Gastrocnemius medialis (tissue), 4 donors: ENCODE data around the gene GUCY2C. TPM values are rescaled to one million over a fixed set of nuclear protein-coding genes. Genes with fewer than 3 reads are reported as not detected.

Source experiments
- ATAC-seq, 2 donors: fragments of 150-250 bp; one replicate each; pipeline ENCODE4 v1.9.1; 2016
- DNase-seq, 2 donors: peaks; one replicate each; pipeline ENCODE4 v3.0.0-alpha.2; 2019
- H3K27ac ChIP-seq, 4 donors: fragments of 200-600 bp; sonication (generic); 1 replicate in 1 of 4; 2 replicates in 3 of 4; pipeline ENCODE4 v1.5.1; 2016 to 2018; ENCODE audit warnings: mild to moderate bottlenecking in 2 of 4, moderate library complexity in 1 of 4
- H3K27me3 ChIP-seq, 3 donors: fragments of 200-600 bp; sonication (generic) in 2 of 3; 1 replicate in 1 of 3; 2 replicates in 2 of 3; pipeline versions ENCODE4 v1.5.1 to v1.6.0; 2016 to 2019; ENCODE audit warnings: mild to moderate bottlenecking in 1 of 3, moderate library complexity in 1 of 3
- H3K36me3 ChIP-seq, 2 donors: fragments of 200-600 bp; sonication (generic) in 1 of 2; one replicate each; pipeline ENCODE4 v1.5.1; 2017 to 2018
- H3K4me1 ChIP-seq, 2 donors: fragments of 200-600 bp; sonication (generic) in 1 of 2; one replicate each; pipeline ENCODE4 v1.5.1; 2016 to 2017; ENCODE audit warnings: mild to moderate bottlenecking in 2 of 2
- H3K4me3 ChIP-seq, 4 donors: fragments of 200-600 bp; sonication (generic) in 3 of 4; 1 replicate in 1 of 4; 2 replicates in 3 of 4; pipeline ENCODE4 v1.5.1; 2016 to 2019; ENCODE audit warnings: mild to moderate bottlenecking in 2 of 4
- H3K9me3 ChIP-seq, 3 donors: fragments of 200-600 bp; sonication (generic) in 2 of 3; 1 replicate in 1 of 3; 2 replicates in 2 of 3; pipeline ENCODE4 v1.5.1; 2016 to 2019
- POLR2A ChIP-seq, 2 donors: fragments of 450-650 bp; IDR thresholded peaks; one replicate each; pipeline ENCODE4 v1.6.1; 2017; ENCODE audit warnings: antibody characterized with exemption in 2 of 2, mild to moderate bottlenecking in 2 of 2, moderate library complexity in 2 of 2
- in situ Hi-C, 4 donors: fragments of 200-750 bp; cut with MboI; loops; one replicate each; pipeline versions ENCODE4 v1.15.0 to v1.8.0; 2017; ENCODE audit warnings: low sequenced_read_pairs in 4 of 4
- intact Hi-C: fragments of 100-400 bp; cut with DNase I; formaldehyde crosslinking; loops from one replicate; pipeline ENCODE4 v1.15.1; 2023; ENCODE audit warnings: low total_unique reads
- total RNA-seq, 4 donors: library from RNA; depleted of rRNA; stranded (reverse); fragments of >200 nt; gene quantifications; one replicate each; pipeline versions ENCODE4 v1.1.0 to v1.2.3, GENCODE V29; 2016
- TF ChIP-seq, protein P1 (sequence below), 5 experiments: fragments of 450-650 bp in 3 of 5; fragments of 200-600 bp in 2 of 5; sonication (generic) in 2 of 5; IDR thresholded peaks in 4 of 5; conservative IDR thresholded peaks in 1 of 5; 1 replicate in 4 of 5; 2 replicates in 1 of 5; pipeline ENCODE4 v1.5.1; 2016 to 2019; ENCODE audit warnings: antibody characterized with exemption in 5 of 5, mild to moderate bottlenecking in 3 of 5, moderate library complexity in 3 of 5

Gene GUCY2C
- total RNA-seq, 4 donors from 2014 or later, result 0.09 to 0.17 TPM; not detected in 2

DNA sequence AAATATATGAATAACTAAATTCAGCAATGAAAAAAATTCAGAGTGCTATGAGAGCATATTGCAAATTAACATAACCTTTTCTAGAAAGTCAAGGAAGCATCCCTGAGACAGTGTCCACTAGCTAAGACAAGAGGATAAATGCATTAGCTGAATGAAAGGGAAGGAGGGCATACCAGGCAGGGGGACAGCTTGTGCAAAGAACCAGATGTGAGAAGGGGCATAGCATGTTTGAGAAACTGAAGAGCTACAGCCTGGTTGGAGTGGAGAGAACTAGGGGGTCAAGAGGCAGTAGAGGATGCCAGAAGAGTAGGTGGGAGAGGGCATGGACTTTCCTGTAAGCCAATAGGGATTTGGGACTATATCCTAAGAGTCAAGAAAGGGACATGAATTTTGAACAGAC, 2.2 kb upstream of the GUCY2C start:
- no peaks in the 10 kb centered on the region for H3K27me3 ChIP-seq
- in situ Hi-C loops (no loop called here), intact Hi-C loops (no loop called here)
- ATAC-seq (no peak), DNase-seq (no peak)
- H3K36me3 ChIP-seq, result no peaks in the 10 kb centered on the region
- no peak for TF ChIP-seq POLR2A (IDR thresholded peaks at IDR 0.05)
- TF ChIP-seq, protein P1, sequence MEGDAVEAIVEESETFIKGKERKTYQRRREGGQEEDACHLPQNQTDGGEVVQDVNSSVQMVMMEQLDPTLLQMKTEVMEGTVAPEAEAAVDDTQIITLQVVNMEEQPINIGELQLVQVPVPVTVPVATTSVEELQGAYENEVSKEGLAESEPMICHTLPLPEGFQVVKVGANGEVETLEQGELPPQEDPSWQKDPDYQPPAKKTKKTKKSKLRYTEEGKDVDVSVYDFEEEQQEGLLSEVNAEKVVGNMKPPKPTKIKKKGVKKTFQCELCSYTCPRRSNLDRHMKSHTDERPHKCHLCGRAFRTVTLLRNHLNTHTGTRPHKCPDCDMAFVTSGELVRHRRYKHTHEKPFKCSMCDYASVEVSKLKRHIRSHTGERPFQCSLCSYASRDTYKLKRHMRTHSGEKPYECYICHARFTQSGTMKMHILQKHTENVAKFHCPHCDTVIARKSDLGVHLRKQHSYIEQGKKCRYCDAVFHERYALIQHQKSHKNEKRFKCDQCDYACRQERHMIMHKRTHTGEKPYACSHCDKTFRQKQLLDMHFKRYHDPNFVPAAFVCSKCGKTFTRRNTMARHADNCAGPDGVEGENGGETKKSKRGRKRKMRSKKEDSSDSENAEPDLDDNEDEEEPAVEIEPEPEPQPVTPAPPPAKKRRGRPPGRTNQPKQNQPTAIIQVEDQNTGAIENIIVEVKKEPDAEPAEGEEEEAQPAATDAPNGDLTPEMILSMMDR (IDR thresholded peaks at IDR 0.05 in 4 of 5, conservative IDR thresholded peaks at IDR 0.05 in 1 of 5), result no peak
- no peak overlapping the region for H3K4me3 ChIP-seq
- H3K27ac ChIP-seq, result no peak overlapping the region
- H3K9me3 ChIP-seq, result no peaks in the 10 kb centered on the region
- H3K4me1 ChIP-seq, result no peaks in the 10 kb centered on the region

GRCh38 chr12:14695715-14696141, 671 bp downstream of the GUCY2C start:
- Histone ChIP-seq H3K36me3 (no peaks in the 10 kb centered on the region), H3K4me3 (no peak overlapping the region), H3K9me3 (no peaks in the 10 kb centered on the region), H3K27me3 (no peaks in the 10 kb centered on the region), H3K27ac (no peak overlapping the region), H3K4me1 (no peaks in the 10 kb centered on the region)
- TF ChIP-seq POLR2A (IDR thresholded peaks at IDR 0.05), result no peak
- TF ChIP-seq, protein P1 (IDR thresholded peaks at IDR 0.05 in 4 of 5, conservative IDR thresholded peaks at IDR 0.05 in 1 of 5), result no peak
- intact Hi-C loops, result no loop called here
- ATAC-seq (no peak), DNase-seq (no peak)
- in situ Hi-C loops, result no loop called here

DNA sequence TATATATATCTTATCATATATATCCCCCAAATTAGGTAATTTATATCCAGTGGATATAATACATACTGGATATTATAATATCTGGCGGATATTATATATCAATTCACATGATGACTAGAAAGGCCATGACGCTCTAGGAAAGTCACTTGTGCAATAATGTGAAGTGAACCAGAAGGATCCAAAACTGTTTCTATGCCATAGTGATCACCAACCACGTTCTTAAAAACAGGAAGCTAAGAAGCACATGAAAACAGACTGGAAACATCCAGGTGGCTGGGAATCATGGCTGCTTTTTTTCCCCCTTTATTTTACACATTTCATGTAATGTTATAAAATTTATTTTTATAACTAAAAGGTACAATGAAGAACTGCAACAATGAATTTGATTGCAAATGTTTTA, 1.4 kb downstream of the GUCY2C start:
- no peak overlapping the region for H3K4me3 ChIP-seq
- DNase-seq, result no peak

DNA sequence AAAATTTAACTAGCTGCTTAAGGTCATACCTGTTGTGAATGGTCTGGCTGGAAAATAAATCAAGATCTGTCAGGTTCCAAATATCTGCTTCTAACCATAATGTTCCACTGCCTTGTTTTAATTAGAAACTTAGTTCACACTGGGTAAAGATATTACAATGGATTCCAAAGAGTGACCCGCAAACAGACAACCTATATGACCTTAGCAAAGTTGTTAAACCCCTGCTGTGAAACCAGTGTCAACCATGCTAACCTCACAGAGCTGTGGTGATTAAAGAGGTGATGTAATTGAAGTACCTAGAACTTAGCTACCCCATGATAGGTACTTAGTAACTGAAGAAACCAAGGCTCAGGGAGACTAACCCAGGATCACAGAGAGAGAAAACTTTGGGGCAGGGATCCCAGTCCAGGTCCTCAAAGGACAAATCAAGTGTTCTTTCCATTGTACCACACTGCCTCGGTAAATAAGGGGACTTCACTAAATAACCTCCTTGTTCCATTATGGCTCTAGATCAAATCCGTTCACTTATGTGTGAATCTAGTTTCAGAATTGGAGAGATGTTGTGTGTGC, 2.2 kb downstream of the GUCY2C start:
- intact Hi-C loops, result no loop called here
- Histone ChIP-seq H3K9me3 (no peaks in the 10 kb centered on the region), H3K36me3 (no peaks in the 10 kb centered on the region), H3K27me3 (no peaks in the 10 kb centered on the region), H3K4me1 (no peaks in the 10 kb centered on the region), H3K4me3 (no peak overlapping the region), H3K27ac (no peak overlapping the region)
- TF ChIP-seq, protein P1 (IDR thresholded peaks at IDR 0.05 in 4 of 5, conservative IDR thresholded peaks at IDR 0.05 in 1 of 5), result no peak
- no peak for TF ChIP-seq POLR2A (IDR thresholded peaks at IDR 0.05)
- in situ Hi-C loops, result no loop called here
- DNase-seq (no peak), ATAC-seq (no peak)

More for the DNA sequence above, 1.4 kb downstream of the GUCY2C start:
- no peaks in the 10 kb centered on the region for H3K4me1 ChIP-seq
- in situ Hi-C loops (no loop called here), intact Hi-C loops (no loop called here)
- TF ChIP-seq POLR2A (IDR thresholded peaks at IDR 0.05), result no peak
- TF ChIP-seq, protein P1 (IDR thresholded peaks at IDR 0.05 in 4 of 5, conservative IDR thresholded peaks at IDR 0.05 in 1 of 5), result no peak
- no peak overlapping the region for H3K27ac ChIP-seq
- no peaks in the 10 kb centered on the region for H3K27me3 ChIP-seq
- H3K9me3 ChIP-seq, result no peaks in the 10 kb centered on the region
- ATAC-seq, result no peak
- no peaks in the 10 kb centered on the region for H3K36me3 ChIP-seq

- no peak for ATAC-seq
- TF ChIP-seq, protein P1 (IDR thresholded peaks at IDR 0.05 in 4 of 5, conservative IDR thresholded peaks at IDR 0.05 in 1 of 5), result no peak
- TF ChIP-seq POLR2A (IDR thresholded peaks at IDR 0.05), result no peak
- in situ Hi-C loops (no loop called here), intact Hi-C loops (no loop called here)
- Histone ChIP-seq H3K27me3 (no peaks in the 10 kb centered on the region), H3K9me3 (no peaks in the 10 kb centered on the region), H3K36me3 (no peaks in the 10 kb centered on the region), H3K4me3 (no peak overlapping the region), H3K27ac (no peak overlapping the region), H3K4me1 (no peaks in the 10 kb centered on the region)
- no peak for DNase-seq
Measured at GRCh38 chr12:14693116-14693515, 3.3 kb downstream of the GUCY2C start.
